LNCAP (cell line): ENCODE results near the gene LRP10.

Experiments used
- CTCF ChIP-seq: fragments of 450-650 bp; IDR thresholded peaks from 2 replicates; pipeline ENCODE4 v1.5.1; 2017; ENCODE audit warnings: mild to moderate bottlenecking

The LRP10 gene

DNA sequence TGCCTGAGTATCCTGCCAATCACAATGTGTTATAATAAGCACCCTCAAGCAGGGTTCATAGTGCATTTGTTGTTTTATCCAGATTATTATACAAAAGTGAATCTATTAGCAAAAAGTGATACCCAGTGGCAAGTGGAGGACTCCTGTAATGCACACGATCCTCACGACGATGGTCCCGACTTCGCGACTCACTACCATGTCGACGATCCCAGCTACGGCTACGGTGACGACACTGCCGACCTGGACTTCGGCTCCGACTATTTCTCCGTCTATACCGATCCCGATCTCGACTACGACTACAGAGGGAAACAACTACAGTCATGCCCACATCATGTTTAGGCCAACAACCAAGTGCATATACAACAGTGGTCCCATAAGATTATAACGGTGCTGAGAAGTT, 34.5 kb downstream of the LRP10 start:
- TF ChIP-seq CTCF: no peak

- no peak for TF ChIP-seq CTCF
These were observed 35.9 kb downstream of the LRP10 start for GRCh38 chr14:22907429-22907828.

GRCh38 chr14:22908601-22909000, 37.1 kb downstream of the LRP10 start:
- no peak for TF ChIP-seq CTCF

- TF ChIP-seq CTCF: no peak
These were observed 39.4 kb downstream of the LRP10 start for GRCh38 chr14:22910916-22911315.

DNA sequence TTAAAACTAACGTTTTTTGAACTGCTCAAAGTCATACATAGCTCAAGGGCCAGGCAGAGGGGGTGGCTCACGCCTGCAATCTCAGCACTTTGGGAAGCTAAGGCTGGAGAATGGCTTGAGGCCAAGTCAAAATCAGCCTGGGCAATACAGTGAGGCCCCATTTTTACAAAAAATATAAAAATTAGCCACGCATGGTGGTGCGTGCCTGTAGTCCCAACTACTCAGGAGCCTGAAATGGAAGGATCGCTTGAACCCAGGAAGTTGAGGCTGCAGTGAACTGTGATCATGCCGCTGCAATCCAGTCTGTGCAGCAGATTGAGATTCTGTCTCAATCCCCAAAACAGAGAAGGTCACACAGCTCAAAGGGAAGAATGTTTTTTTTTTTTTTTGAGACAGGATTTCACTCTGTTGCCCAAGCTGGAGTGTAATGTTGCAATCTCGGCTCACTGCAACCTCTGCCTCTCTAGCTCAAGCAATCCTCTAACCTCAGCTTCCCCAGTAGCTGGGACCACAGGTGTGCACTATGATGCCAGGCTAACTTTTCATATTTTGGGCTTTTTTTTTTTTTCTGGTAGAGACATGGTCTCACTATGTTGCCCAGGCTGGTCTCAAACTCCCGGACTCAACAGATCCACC, 44.5 kb downstream of the LRP10 start:
- TF ChIP-seq CTCF: no peak

- TF ChIP-seq CTCF: no peak
These were observed 47.5 kb downstream of the LRP10 start, which contains the start of gene RBM23 for GRCh38 chr14:22918804-22919600. Gene RBM23, minus strand, starts transcription at chr14:22919149.

GRCh38 chr14:22919601-22919921, 48.0 kb downstream of the LRP10 start:
- no peak for TF ChIP-seq CTCF
